GM12873 (cell line): Measurements from ENCODE around the gene KCNN1.

ENCODE experiments used
- CTCF ChIP-seq: IDR thresholded peaks from 2 replicates; pipeline ENCODE4 v1.5.1; 2012; ENCODE audit warnings: low read depth, mild to moderate bottlenecking, moderate library complexity, low read length, control low read depth; ENCODE audit not compliant: insufficient read depth; ENCODE audit errors: missing control alignments

Gene KCNN1

GRCh38 chr19:18021121-18021755, 54.3 kb downstream of the KCNN1 start:
- no peak for TF ChIP-seq CTCF

DNA sequence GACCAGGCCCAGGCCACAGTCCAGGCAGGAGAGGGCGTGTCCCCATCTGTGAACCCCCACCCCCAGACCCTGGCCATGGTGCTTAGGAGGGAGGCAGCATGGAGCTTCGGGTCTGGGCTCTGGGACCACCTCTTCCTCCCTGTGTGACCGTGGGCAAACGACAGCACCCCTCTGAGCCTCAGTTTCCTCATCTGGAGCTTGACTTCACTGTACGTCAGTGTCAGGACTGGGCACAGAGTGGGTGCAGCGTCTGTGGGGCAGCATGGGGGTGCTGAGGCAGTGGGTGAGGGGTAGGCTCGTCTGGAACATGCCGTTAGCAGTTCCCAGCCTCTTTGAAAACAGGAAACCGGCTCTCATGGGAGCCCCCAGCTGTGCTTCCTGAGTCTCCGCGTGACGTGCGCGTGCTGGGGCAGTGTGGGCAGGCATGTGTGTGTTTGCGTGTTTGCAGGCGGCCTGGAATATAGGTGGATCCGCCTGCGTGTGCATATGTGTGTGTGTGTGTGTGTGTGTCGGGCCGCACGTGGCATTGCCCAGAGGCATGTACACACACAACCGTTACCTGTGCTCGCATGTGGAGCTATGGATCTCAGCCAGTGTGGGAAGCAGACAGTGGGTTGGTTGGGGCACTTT, 56.8 kb downstream of the KCNN1 start:
- no peak for TF ChIP-seq CTCF

DNA sequence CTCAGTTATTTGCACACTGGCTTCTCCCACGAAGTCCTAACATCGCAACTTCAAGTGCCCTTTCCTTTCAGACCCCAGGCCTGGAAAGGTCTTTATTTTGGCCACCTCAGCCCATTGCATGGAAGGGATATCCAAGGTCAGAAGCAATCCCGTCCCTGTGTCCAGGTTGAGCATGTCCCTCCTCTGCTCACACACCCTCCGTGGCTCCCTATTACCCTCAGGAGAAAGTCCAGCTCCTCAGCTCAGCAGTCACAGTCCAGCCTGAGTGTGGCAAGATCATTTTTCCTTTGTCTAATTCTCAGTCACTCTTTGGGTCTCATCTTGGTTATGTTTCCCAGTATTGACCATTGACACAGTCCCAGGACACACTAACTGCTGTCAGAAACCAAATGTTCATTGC, 60.2 kb downstream of the KCNN1 start:
- TF ChIP-seq CTCF, result no peak

DNA sequence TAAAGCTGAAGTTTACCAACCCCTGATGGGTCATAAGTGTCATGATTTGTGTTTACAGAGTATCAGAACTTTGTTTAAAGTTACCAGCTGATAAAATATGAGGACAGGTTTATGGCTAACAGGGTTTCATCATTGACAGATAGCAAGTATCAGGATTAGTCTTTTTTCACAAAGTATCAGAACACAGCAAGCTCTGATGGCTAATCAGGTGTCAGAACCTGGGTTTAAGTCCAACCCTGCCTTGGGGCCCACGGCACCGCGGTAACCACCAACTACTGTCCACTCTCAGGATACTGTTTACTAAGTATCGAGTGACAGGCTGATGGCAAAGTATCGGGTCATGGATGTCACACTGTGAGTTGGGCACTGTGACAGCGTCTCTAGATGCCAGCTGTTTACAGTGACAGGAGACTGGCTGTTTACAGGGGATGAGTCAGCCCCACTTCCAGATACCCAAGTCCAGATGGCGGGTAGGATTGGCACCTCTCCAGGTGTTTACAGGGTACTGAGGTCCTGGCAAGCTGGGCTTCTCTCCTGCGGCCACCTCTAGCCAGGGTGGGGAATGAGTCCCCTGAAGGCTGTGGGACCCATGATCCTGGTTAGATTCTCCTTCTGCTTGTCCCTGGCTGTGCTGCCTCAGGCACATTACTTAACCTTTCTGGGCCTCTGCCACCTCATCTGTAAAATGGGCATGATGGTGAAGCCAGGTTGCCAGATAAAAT, 62.9 kb downstream of the KCNN1 start:
- no peak for TF ChIP-seq CTCF

DNA sequence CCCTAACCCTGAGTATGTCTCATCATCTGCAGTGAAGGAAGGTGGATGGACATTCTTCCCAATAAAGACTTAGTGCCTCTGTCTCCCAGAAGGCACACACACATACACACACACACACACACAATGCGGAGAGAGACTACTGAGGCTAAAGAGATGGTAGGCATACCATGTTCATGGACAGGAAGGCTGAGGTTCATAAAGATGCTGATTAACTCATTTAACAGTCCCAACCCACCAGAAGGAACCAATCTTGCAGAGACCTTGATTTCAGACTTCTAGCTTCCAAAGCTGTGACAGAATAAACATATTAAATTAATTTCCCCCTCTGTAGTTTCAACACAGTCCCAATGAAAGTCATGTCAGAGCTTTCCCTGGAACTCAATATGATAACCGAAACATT, 74.1 kb downstream of the KCNN1 start:
- TF ChIP-seq CTCF, result no peak

DNA sequence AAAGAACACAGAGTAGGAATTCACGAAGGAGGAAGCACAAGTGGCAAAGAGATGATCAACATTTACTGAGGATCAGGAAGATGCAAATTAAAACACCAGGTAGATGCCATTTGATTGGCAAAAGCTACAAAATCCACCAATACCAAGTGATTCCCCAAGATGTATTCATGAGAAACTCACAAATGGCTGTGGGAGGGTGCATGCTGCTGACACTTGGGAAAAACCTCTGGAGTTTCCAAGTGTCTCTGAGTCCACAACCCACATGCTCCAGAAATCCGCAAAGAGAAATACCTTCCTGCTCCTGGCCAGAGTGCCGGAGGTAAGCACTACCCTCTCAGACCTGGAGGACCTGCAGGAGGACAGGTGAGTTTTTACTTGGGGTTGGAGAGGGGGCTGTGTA, 76.8 kb downstream of the KCNN1 start:
- no peak for TF ChIP-seq CTCF

- no peak for TF ChIP-seq CTCF
Measured at GRCh38 chr19:18044825-18045304, 78.0 kb downstream of the KCNN1 start.
